VCaP (cell line): ENCODE data around the gene FAM170B.

Experiments used
- H3K27ac ChIP-seq: fragments of 450-650 bp; 2 replicates; pipeline ENCODE4 v1.5.1; 2017
- CTCF ChIP-seq: fragments of 450-650 bp; conservative IDR thresholded peaks from 2 replicates; pipeline ENCODE4 v1.5.1; 2017; ENCODE audit warnings: mild to moderate bottlenecking, moderate library complexity

FAM170B gene

GRCh38 chr10:49113741-49114141, 20.1 kb downstream of the FAM170B start:
- no peak for TF ChIP-seq CTCF
- H3K27ac ChIP-seq: no peak overlapping the region

DNA sequence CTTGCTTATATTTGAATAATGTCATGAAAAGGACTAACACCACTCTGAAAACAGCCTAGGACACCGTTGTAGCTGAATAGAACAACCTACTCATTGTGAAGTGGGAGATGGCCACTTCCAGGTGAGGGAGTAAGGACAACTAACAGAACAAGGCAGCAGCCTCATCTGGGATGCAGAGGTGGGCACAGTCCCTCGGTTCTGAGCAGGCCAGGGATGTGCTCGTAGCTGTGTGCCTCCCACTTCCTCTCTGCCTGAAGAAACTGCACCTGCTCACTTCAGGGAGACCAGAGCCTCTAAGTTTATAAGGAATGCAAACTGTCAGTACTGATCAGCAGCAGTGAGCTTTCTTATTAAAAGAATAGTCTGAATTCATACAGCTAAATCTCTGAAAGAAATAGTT, 21.0 kb downstream of the FAM170B start:
- TF ChIP-seq CTCF: no peak
- no peak overlapping the region for H3K27ac ChIP-seq

GRCh38 chr10:49112098-49112497, 21.7 kb downstream of the FAM170B start:
- no peak for TF ChIP-seq CTCF
- no peak overlapping the region for H3K27ac ChIP-seq

DNA sequence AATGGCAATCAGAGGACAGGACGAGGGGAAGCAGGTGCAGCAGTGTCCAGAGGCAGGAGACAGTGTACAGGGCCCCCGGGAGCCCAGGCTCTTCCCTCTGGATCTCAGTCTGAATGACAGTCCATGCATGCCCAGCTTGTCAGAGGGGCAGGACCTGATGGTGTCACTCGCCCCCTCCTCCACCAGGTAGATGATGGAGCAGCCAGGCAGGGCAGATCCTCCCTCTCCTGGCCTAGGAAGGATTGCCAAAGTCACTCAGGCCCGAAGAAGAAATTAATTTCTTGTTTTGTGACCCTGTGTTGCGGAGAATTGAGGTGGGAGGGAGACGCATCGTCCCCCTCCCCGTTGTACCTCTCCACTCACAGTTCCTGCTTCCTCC, 22.5 kb downstream of the FAM170B start:
- no peak overlapping the region for H3K27ac ChIP-seq
- TF ChIP-seq CTCF: no peak

- TF ChIP-seq CTCF: no peak
- no peak overlapping the region for H3K27ac ChIP-seq
These were observed 23.0 kb downstream of the FAM170B start for GRCh38 chr10:49110684-49111319.

GRCh38 chr10:49109669-49110340, 24.0 kb downstream of the FAM170B start:
- TF ChIP-seq CTCF: no peak

GRCh38 chr10:49108656-49109055, 25.2 kb downstream of the FAM170B start:
- no peak for TF ChIP-seq CTCF
- no peak overlapping the region for H3K27ac ChIP-seq

More at GRCh38 chr10:49109669-49110340, 24.0 kb downstream of the FAM170B start:
- H3K27ac ChIP-seq: no peak overlapping the region
